Right atrium auricular region (tissue), 2 donors: ENCODE data around the gene CCDC30. TPM values are rescaled to one million over a fixed set of nuclear protein-coding genes. Genes with fewer than 3 reads are reported as not detected.

ENCODE experiments used
- DNase-seq: peaks from one replicate; pipeline ENCODE4 v3.0.0-alpha.2; 2019; ENCODE audit warnings: low spot score
- H3K27ac ChIP-seq, 2 donors: fragments of 200-600 bp; sonication (generic); 1 replicate in 1 of 2; 2 replicates in 1 of 2; pipeline ENCODE4 v1.5.1; 2016 to 2019
- H3K27me3 ChIP-seq, 2 donors: fragments of 200-600 bp; sonication (generic); one replicate each; pipeline versions ENCODE4 v1.5.1 to v1.6.0; 2017 to 2019
- H3K36me3 ChIP-seq: fragments of 200-600 bp; sonication (generic); one replicate; pipeline ENCODE4 v1.5.1; 2016
- H3K4me1 ChIP-seq, 2 donors: fragments of 200-600 bp; sonication (generic); one replicate each; pipeline versions ENCODE4 v1.5.1 to v1.6.0; 2017 to 2019
- H3K4me3 ChIP-seq, 2 donors: fragments of 200-600 bp; sonication (generic); 1 replicate in 1 of 2; 2 replicates in 1 of 2; pipeline ENCODE4 v1.5.1; 2017 to 2019; ENCODE audit warnings: mild to moderate bottlenecking in 1 of 2, moderate library complexity in 1 of 2
- H3K9me3 ChIP-seq, 2 donors: fragments of 200-600 bp; sonication (generic); one replicate each; pipeline ENCODE4 v1.5.1; 2019
- total RNA-seq, 2 donors: library from RNA; depleted of rRNA; stranded (reverse); fragments of >200 nt; gene quantifications; one replicate each; pipeline ENCODE4 v1.1.0, GENCODE V29; 2016
- TF ChIP-seq, protein P1 (sequence below), 2 donors: fragments of 200-600 bp; sonication (generic); IDR thresholded peaks; one replicate each; pipeline ENCODE4 v1.5.1; 2019; ENCODE audit warnings: antibody characterized with exemption in 2 of 2

The CCDC30 gene
- total RNA-seq, 2 donors from 2014 or later, result 0.47 to 0.63 TPM

DNA sequence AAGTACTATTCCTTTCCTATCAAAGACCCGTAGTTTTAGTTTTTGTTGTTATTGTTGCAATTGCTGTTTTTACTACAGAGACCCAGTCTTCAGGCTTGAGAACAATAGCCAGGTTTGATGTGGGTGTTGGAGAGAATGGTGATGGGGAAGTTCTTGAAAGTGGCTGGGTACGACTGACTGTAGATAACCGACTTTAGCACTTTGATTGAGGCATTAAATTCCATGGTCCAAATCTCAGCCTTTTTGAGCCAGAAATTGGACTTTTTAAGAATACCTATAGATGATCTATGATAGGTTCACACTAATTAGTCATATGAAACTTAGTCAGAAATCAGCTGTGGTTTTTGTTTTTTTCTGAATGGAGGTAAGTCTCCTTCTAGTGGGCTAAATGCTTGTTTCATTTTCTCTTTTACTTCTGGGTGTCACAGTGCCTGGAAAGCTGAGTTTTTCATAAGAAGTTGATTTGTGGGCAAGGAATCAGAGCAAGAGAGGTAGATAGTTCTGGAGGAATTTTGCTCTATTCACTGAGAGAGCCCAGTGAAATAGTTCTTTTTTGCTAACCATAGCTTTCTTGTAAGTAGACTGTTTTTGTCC, 197.9 kb downstream of the CCDC30 start:
- Histone ChIP-seq H3K9me3 (no peaks in the 10 kb centered on the region), H3K36me3 (peaks cover 26% of the 10 kb centered on the region), H3K27ac (no peak overlapping the region), H3K4me1 (peaks cover 0 to 16% of the 10 kb centered on the region in 2 donors), H3K27me3 (no peaks in the 10 kb centered on the region), H3K4me3 (no peak overlapping the region)
- TF ChIP-seq, protein P1, sequence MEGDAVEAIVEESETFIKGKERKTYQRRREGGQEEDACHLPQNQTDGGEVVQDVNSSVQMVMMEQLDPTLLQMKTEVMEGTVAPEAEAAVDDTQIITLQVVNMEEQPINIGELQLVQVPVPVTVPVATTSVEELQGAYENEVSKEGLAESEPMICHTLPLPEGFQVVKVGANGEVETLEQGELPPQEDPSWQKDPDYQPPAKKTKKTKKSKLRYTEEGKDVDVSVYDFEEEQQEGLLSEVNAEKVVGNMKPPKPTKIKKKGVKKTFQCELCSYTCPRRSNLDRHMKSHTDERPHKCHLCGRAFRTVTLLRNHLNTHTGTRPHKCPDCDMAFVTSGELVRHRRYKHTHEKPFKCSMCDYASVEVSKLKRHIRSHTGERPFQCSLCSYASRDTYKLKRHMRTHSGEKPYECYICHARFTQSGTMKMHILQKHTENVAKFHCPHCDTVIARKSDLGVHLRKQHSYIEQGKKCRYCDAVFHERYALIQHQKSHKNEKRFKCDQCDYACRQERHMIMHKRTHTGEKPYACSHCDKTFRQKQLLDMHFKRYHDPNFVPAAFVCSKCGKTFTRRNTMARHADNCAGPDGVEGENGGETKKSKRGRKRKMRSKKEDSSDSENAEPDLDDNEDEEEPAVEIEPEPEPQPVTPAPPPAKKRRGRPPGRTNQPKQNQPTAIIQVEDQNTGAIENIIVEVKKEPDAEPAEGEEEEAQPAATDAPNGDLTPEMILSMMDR (IDR thresholded peaks at IDR 0.05), result no peak
- no peak for DNase-seq

DNA sequence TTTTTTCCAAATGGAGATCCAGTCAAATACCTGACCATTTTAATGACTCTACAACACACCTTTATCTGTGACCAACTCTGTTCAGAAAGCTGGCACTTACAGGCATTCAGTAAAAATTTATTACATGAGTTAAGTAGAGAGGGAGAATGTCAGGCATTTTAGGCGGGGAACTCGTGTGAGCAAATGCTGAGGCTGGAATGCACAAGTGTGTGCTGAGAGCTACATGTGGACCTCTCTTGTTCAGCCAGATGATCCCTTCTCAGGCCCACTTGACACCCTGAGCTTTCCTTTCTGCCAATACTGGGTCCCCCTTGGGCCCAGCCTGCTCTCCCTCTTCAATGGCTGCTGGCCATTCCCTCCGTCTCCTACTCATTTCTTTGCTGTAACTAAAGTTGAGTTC, 206.8 kb downstream of the CCDC30 start:
- H3K27me3 ChIP-seq, result no peaks in the 10 kb centered on the region
- H3K9me3 ChIP-seq, result no peaks in the 10 kb centered on the region
- TF ChIP-seq, protein P1 (IDR thresholded peaks at IDR 0.05), result no peak
- DNase-seq, result no peak
- H3K27ac ChIP-seq, result no peak overlapping the region
- H3K4me1 ChIP-seq, result peaks cover 0 to 8% of the 10 kb centered on the region in 2 donors
- peaks cover 38% of the 10 kb centered on the region for H3K36me3 ChIP-seq
- H3K4me3 ChIP-seq, result no peak overlapping the region

DNA sequence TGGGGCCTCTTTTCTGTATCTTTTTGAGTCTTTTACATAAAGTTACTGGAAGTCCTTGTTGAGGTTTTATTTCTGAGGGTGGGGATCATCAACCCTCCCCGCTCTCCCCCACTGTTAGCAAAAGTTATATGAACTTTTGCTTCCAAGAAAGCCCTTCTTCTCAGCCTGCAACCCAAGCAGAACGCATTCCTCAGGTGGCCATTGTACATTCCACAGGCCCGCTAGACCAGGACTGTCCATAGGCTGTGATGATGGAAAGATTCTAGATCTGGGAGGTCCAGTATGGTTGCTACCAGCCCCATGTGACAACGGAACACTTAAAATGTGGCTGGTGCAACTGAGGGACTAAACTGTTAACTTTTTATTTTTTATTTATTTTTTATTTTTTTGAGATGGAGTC, 207.3 kb downstream of the CCDC30 start:
- no peak for DNase-seq
- TF ChIP-seq, protein P1 (IDR thresholded peaks at IDR 0.05), result no peak
- H3K27ac ChIP-seq, result no peak overlapping the region
- H3K27me3 ChIP-seq, result no peaks in the 10 kb centered on the region
- no peak overlapping the region for H3K4me3 ChIP-seq
- peaks cover 0 to 11% of the 10 kb centered on the region in 2 donors for H3K4me1 ChIP-seq
- peaks cover 33% of the 10 kb centered on the region for H3K36me3 ChIP-seq
- H3K9me3 ChIP-seq, result no peaks in the 10 kb centered on the region

DNA sequence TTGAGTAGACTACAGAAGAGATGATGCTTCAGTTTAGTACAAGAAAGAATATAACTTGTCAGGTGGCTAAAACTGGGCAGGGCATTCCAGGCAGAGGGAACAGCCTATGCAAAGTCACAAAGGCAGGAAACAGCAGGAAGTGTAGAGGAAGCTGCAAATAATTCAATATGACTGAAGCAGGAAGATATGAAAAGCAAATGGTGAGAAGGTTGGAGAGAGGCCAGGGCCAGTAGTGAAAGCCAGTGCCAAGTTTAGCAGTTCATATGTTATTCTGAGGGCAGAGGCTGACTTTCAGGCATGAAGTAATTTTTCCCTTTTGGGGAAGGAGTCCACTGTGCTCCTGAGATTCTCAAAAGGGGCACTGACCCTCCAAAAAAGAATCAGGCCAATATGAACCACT, 211.1 kb downstream of the CCDC30 start:
- Histone ChIP-seq H3K27me3 (no peaks in the 10 kb centered on the region), H3K9me3 (no peaks in the 10 kb centered on the region), H3K4me3 (no peak overlapping the region), H3K4me1 (peaks cover 0 to 12% of the 10 kb centered on the region in 2 donors), H3K36me3 (peaks cover 4% of the 10 kb centered on the region), H3K27ac (peak overlapping the region; percentile 59 to 86)
- DNase-seq, result no peak
- TF ChIP-seq, protein P1 (IDR thresholded peaks at IDR 0.05), result no peak

DNA sequence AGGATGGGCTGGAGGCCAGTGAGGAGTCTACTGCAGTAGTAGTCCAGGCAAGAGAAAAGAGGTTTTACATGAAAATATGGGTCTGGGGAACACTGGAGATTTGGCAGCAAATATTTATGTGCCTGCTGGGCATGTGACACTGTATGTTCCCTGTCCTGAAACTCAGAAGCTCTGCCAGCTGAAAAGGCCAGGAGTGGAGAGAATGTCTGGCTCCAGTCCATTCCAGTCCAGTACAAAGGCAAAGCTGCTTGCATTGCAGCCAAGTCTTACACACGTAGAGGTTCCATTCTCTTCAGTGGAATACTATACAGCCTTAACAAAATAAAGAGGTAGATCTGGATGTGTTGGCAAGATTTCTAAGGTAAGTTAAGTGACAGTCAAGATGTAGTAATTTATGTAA, 211.6 kb downstream of the CCDC30 start:
- TF ChIP-seq, protein P1 (IDR thresholded peaks at IDR 0.05), result no peak
- peaks cover 0 to 12% of the 10 kb centered on the region in 2 donors for H3K4me1 ChIP-seq
- peak overlapping the region; percentile 59 to 86 for H3K27ac ChIP-seq
- H3K27me3 ChIP-seq, result no peaks in the 10 kb centered on the region
- no peak overlapping the region for H3K4me3 ChIP-seq
- no peak for DNase-seq
- peaks cover 4% of the 10 kb centered on the region for H3K36me3 ChIP-seq
- H3K9me3 ChIP-seq, result no peaks in the 10 kb centered on the region

DNA sequence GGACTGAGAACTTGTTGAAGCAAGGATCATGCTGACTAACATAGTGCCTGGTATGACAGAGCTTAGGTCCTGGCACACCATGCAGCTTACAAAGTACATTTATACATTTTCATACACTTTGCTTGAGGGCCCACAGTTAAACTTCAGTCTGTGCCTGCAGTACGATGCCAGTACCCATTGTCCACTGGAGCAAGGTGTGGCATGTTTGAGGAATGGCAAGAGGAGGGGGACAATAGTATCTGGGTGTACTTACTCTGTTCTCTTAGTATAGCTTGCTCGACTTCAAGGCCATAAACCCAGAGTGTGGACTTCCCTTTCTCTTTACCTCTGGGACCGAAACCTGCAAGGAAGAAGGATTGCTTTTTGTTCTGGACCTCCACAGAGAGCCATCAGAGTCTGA, 212.4 kb downstream of the CCDC30 start:
- Histone ChIP-seq H3K4me1 (peaks cover 0 to 12% of the 10 kb centered on the region in 2 donors), H3K27ac (peak overlapping the region in 1 of 2 donors; percentile 86), H3K27me3 (no peaks in the 10 kb centered on the region), H3K4me3 (no peak overlapping the region), H3K9me3 (no peaks in the 10 kb centered on the region), H3K36me3 (no peaks in the 10 kb centered on the region)
- TF ChIP-seq, protein P1 (IDR thresholded peaks at IDR 0.05), result no peak
- DNase-seq, result no peak
